ENCODE data around the gene SOX3. TPM values are rescaled to one million over a fixed set of nuclear protein-coding genes. Genes with fewer than 3 reads are reported as not detected.

SOX3 gene
- total RNA-seq, result not detected in 2 replicates

GRCh38 chrX:140504371-140505324, at the start of gene SOX3:
Gene SOX3 (minus strand): TSS chrX:140505069. CDS start chrX:140505060, 9 bp downstream.

Other genes with a start within 250 kb of the SOX3 start
- gene LINC00632, start 204.7 kb upstream of the SOX3 start, total RNA-seq, result 1.3 and 2.8 TPM in 2 replicates